HEK293 (cell line): Measurements from ENCODE around the gene MBP.

Source experiments
- CTCF ChIA-PET: fragments of 350-600 bp; formaldehyde crosslinking; extraction: SDS; loops from one replicate; lab custom pipeline; 2021; ENCODE audit warnings: antibody characterized with exemption; lab: Yijun Ruan, JAX
- POLR2A ChIA-PET: fragments of 300-600 bp; formaldehyde crosslinking; extraction: SDS; loops from one replicate; lab custom pipeline; 2020; ENCODE audit warnings: antibody characterized with exemption, inconsistent platforms; lab: Yijun Ruan, JAX
- H3K27ac ChIP-seq: fragments of 200-500 bp; sonication (Bioruptor generic); 2 replicates; pipeline ENCODE4 v1.5.1; 2014; ENCODE audit warnings: low read depth, low read length, control low read depth, inconsistent platforms; ENCODE audit errors: extremely low read depth
- H3K36me3 ChIP-seq, 2 experiments: fragments of 200-500 bp in 1 of 2; sonication (Bioruptor generic) in 1 of 2; 1 replicate in 1 of 2; 2 replicates in 1 of 2; pipeline ENCODE4 v1.5.1; 2014 to 2017; ENCODE audit warnings: inconsistent platforms in 2 of 2, low read length in 2 of 2; ENCODE audit not compliant: control insufficient read depth in 2 of 2, insufficient read depth in 1 of 2
- H3K4me1 ChIP-seq: fragments of 200-500 bp; sonication (Bioruptor generic); 2 replicates; pipeline ENCODE4 v1.5.1; 2014; ENCODE audit warnings: mild to moderate bottlenecking, low read length, inconsistent platforms; ENCODE audit not compliant: control insufficient read depth, insufficient read depth
- H3K4me3 ChIP-seq: 2 replicates; pipeline ENCODE4 v1.5.1; 2011; ENCODE audit warnings: low read depth, mild to moderate bottlenecking, control low read depth, low read length, moderate library complexity
- H3K9me3 ChIP-seq: fragments of 200-500 bp; sonication (Bioruptor generic); 2 replicates; pipeline ENCODE4 v1.5.1; 2014; ENCODE audit warnings: low read depth, low read length, inconsistent platforms; ENCODE audit not compliant: control insufficient read depth, insufficient read depth
- FEZF1 ChIP-seq: fragments of 450-650 bp; formaldehyde crosslinking; IDR thresholded peaks from 2 replicates; pipeline ENCODE4 v1.5.1; 2016; ENCODE audit warnings: missing biosample characterization, missing genetic modification characterization
- GLIS2 ChIP-seq: fragments of 450-650 bp; formaldehyde crosslinking; IDR thresholded peaks from 2 replicates; pipeline ENCODE4 v1.5.1; 2016; ENCODE audit warnings: missing biosample characterization, missing genetic modification characterization
- INSM2 ChIP-seq: fragments of 450-650 bp; formaldehyde crosslinking; IDR thresholded peaks from 2 replicates; pipeline ENCODE4 v1.5.1; 2016; ENCODE audit warnings: missing biosample characterization, missing genetic modification characterization
- KLF16 ChIP-seq: fragments of 450-650 bp; formaldehyde crosslinking; IDR thresholded peaks from 2 replicates; pipeline ENCODE4 v1.5.1; 2017; ENCODE audit warnings: missing biosample characterization, missing genetic modification characterization
- MEIS1 ChIP-seq: sonication (generic); formaldehyde crosslinking; IDR thresholded peaks from 2 replicates; pipeline ENCODE4 v1.8.1; 2022; ENCODE audit warnings: missing genetic modification reagents, mild to moderate bottlenecking, borderline replicate concordance
- PRDM1 ChIP-seq: fragments of 450-650 bp; formaldehyde crosslinking; IDR thresholded peaks from 2 replicates; pipeline ENCODE4; 2016; ENCODE audit warnings: missing biosample characterization, missing genetic modification characterization
- TSHZ1 ChIP-seq: fragments of 450-650 bp; formaldehyde crosslinking; IDR thresholded peaks from 2 replicates; pipeline ENCODE4 v1.5.1; 2016; ENCODE audit warnings: missing biosample characterization, missing genetic modification characterization, borderline replicate concordance
- ZBTB1 ChIP-seq: fragments of 450-650 bp; formaldehyde crosslinking; IDR thresholded peaks from 2 replicates; pipeline ENCODE4 v1.5.1; 2016; ENCODE audit warnings: missing biosample characterization, missing genetic modification characterization
- ZBTB21 ChIP-seq: fragments of 450-650 bp; formaldehyde crosslinking; IDR thresholded peaks from 2 replicates; pipeline ENCODE4 v1.5.1; 2017; ENCODE audit warnings: missing biosample characterization, missing genetic modification characterization
- ZEB2 ChIP-seq: fragments of 450-650 bp; formaldehyde crosslinking; IDR thresholded peaks from 2 replicates; pipeline ENCODE4 v1.5.1; 2016; ENCODE audit warnings: missing biosample characterization, missing genetic modification characterization
- ZNF10 ChIP-seq: fragments of 450-650 bp; formaldehyde crosslinking; IDR thresholded peaks from 2 replicates; pipeline ENCODE4 v1.5.1; 2017; ENCODE audit warnings: missing biosample characterization, missing genetic modification characterization
- ZNF202 ChIP-seq: fragments of 450-650 bp; formaldehyde crosslinking; IDR thresholded peaks from 2 replicates; pipeline ENCODE4 v1.5.1; 2016; ENCODE audit warnings: missing biosample characterization, missing genetic modification characterization, borderline replicate concordance
- ZNF223 ChIP-seq: fragments of 450-650 bp; formaldehyde crosslinking; IDR thresholded peaks from 2 replicates; pipeline ENCODE4 v1.5.1; 2016; ENCODE audit warnings: missing biosample characterization, missing genetic modification characterization
- ZNF350 ChIP-seq: fragments of 450-650 bp; formaldehyde crosslinking; IDR thresholded peaks from 2 replicates; pipeline ENCODE4 v1.5.0; 2017; ENCODE audit warnings: missing biosample characterization, mild to moderate bottlenecking, missing genetic modification characterization
- ZNF416 ChIP-seq: fragments of 450-650 bp; formaldehyde crosslinking; IDR thresholded peaks from 2 replicates; pipeline ENCODE4 v1.5.1; 2016; ENCODE audit warnings: missing biosample characterization, missing genetic modification characterization
- ZNF433 ChIP-seq: fragments of 450-650 bp; formaldehyde crosslinking; IDR thresholded peaks from 2 replicates; pipeline ENCODE4 v1.5.1; 2016; ENCODE audit warnings: missing biosample characterization, missing genetic modification characterization, low read depth
- ZNF488 ChIP-seq: fragments of 450-650 bp; formaldehyde crosslinking; IDR thresholded peaks from 2 replicates; pipeline ENCODE4 v1.5.1; 2016; ENCODE audit warnings: missing biosample characterization, missing genetic modification characterization
- ZNF548 ChIP-seq: fragments of 450-650 bp; formaldehyde crosslinking; IDR thresholded peaks from 2 replicates; pipeline ENCODE4 v1.5.1; 2016; ENCODE audit warnings: missing biosample characterization, missing genetic modification characterization
- ZNF561 ChIP-seq: fragments of 450-650 bp; IDR thresholded peaks from 2 replicates; pipeline ENCODE4 v1.5.1; 2018; ENCODE audit warnings: missing biosample characterization, missing genetic modification characterization, borderline replicate concordance
- ZNF580 ChIP-seq: fragments of 450-650 bp; formaldehyde crosslinking; IDR thresholded peaks from 2 replicates; pipeline ENCODE4 v1.5.1; 2016; ENCODE audit warnings: missing biosample characterization, missing genetic modification characterization
- ZNF654 ChIP-seq: fragments of 450-650 bp; formaldehyde crosslinking; IDR thresholded peaks from 2 replicates; pipeline ENCODE4 v1.5.1; 2016; ENCODE audit warnings: low read depth, missing biosample characterization, missing genetic modification characterization
- ZNF664 ChIP-seq: fragments of 450-650 bp; formaldehyde crosslinking; IDR thresholded peaks from 2 replicates; pipeline ENCODE4 v1.5.1; 2016; ENCODE audit warnings: missing biosample characterization, missing genetic modification characterization
- ZNF747 ChIP-seq: fragments of 450-650 bp; formaldehyde crosslinking; IDR thresholded peaks from 2 replicates; pipeline ENCODE4 v1.5.1; 2016; ENCODE audit warnings: missing biosample characterization, missing genetic modification characterization
- ZNF792 ChIP-seq: fragments of 450-650 bp; formaldehyde crosslinking; IDR thresholded peaks from 2 replicates; pipeline ENCODE4 v1.5.1; 2016; ENCODE audit warnings: missing biosample characterization, missing genetic modification characterization
- ZSCAN18 ChIP-seq: fragments of 450-650 bp; formaldehyde crosslinking; IDR thresholded peaks from 2 replicates; pipeline ENCODE4 v1.5.1; 2016; ENCODE audit warnings: missing biosample characterization, missing genetic modification characterization

MBP gene

GRCh38 chr18:76953583-76954233 is 178.9 kb downstream of the MBP start (continued):
- TF ChIP-seq PRDM1 (tag by site-specific recombination) (no peak), GLIS2 (tag by site-specific recombination) (no peak), ZNF548 (tag by site-specific recombination) (no peak), ZNF654 (tag by site-specific recombination) (no peak), ZNF350 (tag by site-specific recombination) (no peak), ZNF747 (tag by site-specific recombination) (no peak), ZNF792 (no peak), ZNF416 (tag by site-specific recombination) (no peak), ZSCAN18 (tag by site-specific recombination) (no peak)
- TF ChIP-seq, all 188 proteins: peak for 0

GRCh38 chr18:76953156-76953555 is 179.4 kb downstream of the MBP start:
- ChIA-PET CTCF (interaction anchor here (1.8 kb wide), 1 partner anchor 29 kb away, joined by 4 read pairs; no protein-coding TSS in a partner anchor), POLR2A (no interaction called here)
- H3K27ac ChIP-seq, result no peak overlapping the region
- H3K36me3 ChIP-seq, result peaks cover 15 to 71% of the 10 kb centered on the region in 2 experiments
- no peaks in the 10 kb centered on the region; the same call in 1 of the 2 replicates for H3K4me1 ChIP-seq
- no peak for TF ChIP-seq MEIS1 (CRISPR knock-in tag)
- no peak for TF ChIP-seq INSM2 (tag by site-specific recombination)
- TF ChIP-seq ZNF10, result no peak
- no peak for TF ChIP-seq ZBTB1 (tag by site-specific recombination)
- no peak for TF ChIP-seq ZNF580 (tag by site-specific recombination)
- TF ChIP-seq ZNF747 (tag by site-specific recombination), result no peak
- TF ChIP-seq FEZF1 (tag by site-specific recombination), result no peak
- no peak for TF ChIP-seq ZNF561
- no peak for TF ChIP-seq ZEB2 (tag by site-specific recombination)
- no peak overlapping the region for H3K4me3 ChIP-seq
- H3K9me3 ChIP-seq, result no peaks in the 10 kb centered on the region

GRCh38 chr18:76952747-76953146 is 179.8 kb downstream of the MBP start:
- Histone ChIP-seq H3K4me1 (no peaks in the 10 kb centered on the region), H3K36me3 (peaks cover 15 to 71% of the 10 kb centered on the region in 2 experiments), H3K4me3 (no peak overlapping the region), H3K9me3 (no peaks in the 10 kb centered on the region), H3K27ac (no peak overlapping the region)
- ChIA-PET POLR2A (no interaction called here), CTCF (interaction anchor here (1.8 kb wide), 1 partner anchor 29 kb away, joined by 4 read pairs; no protein-coding TSS in a partner anchor)
- TF ChIP-seq ZNF792, result no peak
- TF ChIP-seq ZNF488 (tag by site-specific recombination), result no peak
- no peak for TF ChIP-seq ZBTB21 (tag by site-specific recombination)
- no peak for TF ChIP-seq ZNF664 (tag by site-specific recombination)
- no peak for TF ChIP-seq TSHZ1 (tag by site-specific recombination)
- TF ChIP-seq ZNF202 (tag by site-specific recombination), result no peak
- TF ChIP-seq KLF16 (tag by site-specific recombination), result no peak
- no peak for TF ChIP-seq ZNF433 (tag by site-specific recombination)
- TF ChIP-seq ZSCAN18 (tag by site-specific recombination), result no peak
- TF ChIP-seq ZNF223 (tag by site-specific recombination), result no peak
